GM23248 (cell line): Measurements from ENCODE around the gene P2RX1.

Experiments used
- EZH2 ChIP-seq: fragments of 200-600 bp; sonication (generic); IDR thresholded peaks from 2 replicates; pipeline ENCODE4 v1.6.1; 2018; ENCODE audit warnings: antibody characterized with exemption, mild to moderate bottlenecking; ENCODE audit not compliant: insufficient read depth, poor library complexity, severe bottlenecking
- EZH2phosphoT487 ChIP-seq: fragments of 200-600 bp; sonication (generic); IDR thresholded peaks from 2 replicates; pipeline ENCODE4 v1.6.1; 2018; ENCODE audit warnings: antibody characterized with exemption, moderate library complexity, mild to moderate bottlenecking, low read depth; ENCODE audit not compliant: insufficient read depth

DNA sequence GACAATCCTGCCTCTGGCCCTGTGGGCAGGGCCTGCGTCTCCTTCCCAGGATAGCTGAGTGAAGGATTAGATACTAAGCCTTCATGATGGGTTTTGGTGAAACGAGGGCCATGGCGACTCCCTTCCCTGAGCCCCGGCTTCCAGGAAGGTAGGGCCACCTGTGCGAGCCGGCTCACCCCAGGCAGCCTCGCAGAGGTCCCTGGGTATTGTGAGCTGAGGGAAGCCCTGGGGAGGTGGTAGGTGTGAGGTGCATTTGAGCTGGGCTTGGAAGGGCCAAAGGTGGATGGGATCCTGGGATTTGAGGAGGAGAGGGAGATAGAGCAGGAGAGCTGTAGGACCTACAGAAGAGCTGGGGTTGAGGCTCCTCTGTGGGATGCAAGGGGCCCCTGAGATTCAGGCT, 6.5 kb upstream of the P2RX1 start:
- TF ChIP-seq EZH2phosphoT487: no peak
- no peak for TF ChIP-seq EZH2
